GM23338 (cell line): ENCODE results near the gene MINPP1. TPM values are rescaled to one million over a fixed set of nuclear protein-coding genes. Genes with fewer than 3 reads are reported as not detected.

ENCODE experiments used
- ATAC-seq: fragments of 200-7000 bp; cut with Tn5 transposase; 3 replicates; pipeline ENCODE4 v1.9.1; 2020
- DNase-seq: peaks from one replicate; pipeline ENCODE4 v3.0.0-alpha.2; 2015; ENCODE audit warnings: low spot score
- H2AFZ ChIP-seq: fragments of 200-600 bp; sonication (generic); 2 replicates; pipeline ENCODE4 v1.8.0; 2016; ENCODE audit warnings: antibody characterized with exemption, mild to moderate bottlenecking, moderate library complexity
- H3F3A ChIP-seq: fragments of 200-600 bp; sonication (generic); replicated peaks from 2 replicates; pipeline ENCODE4 v1.8.0; 2017; ENCODE audit warnings: antibody characterized with exemption, mixed run types, low read depth
- H3K27ac ChIP-seq: fragments of 200-600 bp; sonication (generic); 2 replicates; pipeline ENCODE4 v1.6.1; 2016; ENCODE audit warnings: low read depth
- H3K27me3 ChIP-seq: fragments of 200-600 bp; sonication (generic); 2 replicates; pipeline ENCODE4 v1.8.0; 2016; ENCODE audit warnings: mild to moderate bottlenecking, mixed run types, moderate library complexity; ENCODE audit not compliant: insufficient read depth
- H3K36me3 ChIP-seq: fragments of 200-600 bp; sonication (generic); 2 replicates; pipeline ENCODE4 v1.8.0; 2016; ENCODE audit warnings: mild to moderate bottlenecking; ENCODE audit not compliant: insufficient read depth
- H3K4me1 ChIP-seq: fragments of 200-600 bp; sonication (generic); 2 replicates; pipeline ENCODE4 v1.8.0; 2016; ENCODE audit warnings: mild to moderate bottlenecking, moderate library complexity; ENCODE audit not compliant: insufficient read depth
- H3K4me2 ChIP-seq: fragments of 200-600 bp; sonication (generic); 2 replicates; pipeline ENCODE4 v1.7.1; 2017; ENCODE audit warnings: mixed run types
- H3K4me3 ChIP-seq: fragments of 200-600 bp; sonication (generic); 2 replicates; pipeline ENCODE4 v1.6.1; 2016; ENCODE audit warnings: mixed run types
- H3K79me2 ChIP-seq: fragments of 200-600 bp; sonication (generic); replicated peaks from 2 replicates; pipeline ENCODE4 v1.8.0; 2017; ENCODE audit warnings: mild to moderate bottlenecking; ENCODE audit not compliant: insufficient read depth
- H3K9me2 ChIP-seq: fragments of 200-600 bp; sonication (generic); 2 replicates; pipeline ENCODE4 v1.8.0; 2017; ENCODE audit not compliant: insufficient read depth
- H4K20me1 ChIP-seq: fragments of 200-600 bp; sonication (generic); replicated peaks from 2 replicates; pipeline ENCODE4 v1.8.0; 2017; ENCODE audit warnings: mild to moderate bottlenecking; ENCODE audit not compliant: insufficient read depth
- H3K27ac Mint-ChIP-seq: 2 replicates; pipeline ENCODE4 v1.8.0; 2020; ENCODE audit warnings: inconsistent platforms, mild to moderate bottlenecking, moderate library complexity, mixed read lengths
- H3K27me3 Mint-ChIP-seq: 3 replicates; pipeline ENCODE4 v1.8.0; 2022; ENCODE audit warnings: low read depth, mild to moderate bottlenecking, moderate library complexity, mixed read lengths, inconsistent platforms; ENCODE audit not compliant: insufficient read depth, poor library complexity
- H3K36me3 Mint-ChIP-seq: 3 replicates; pipeline ENCODE4 v1.8.0; 2021; ENCODE audit warnings: low read depth, mild to moderate bottlenecking, inconsistent platforms, moderate library complexity, mixed read lengths
- H3K4me1 Mint-ChIP-seq: 3 replicates; pipeline ENCODE4 v1.8.0; 2020; ENCODE audit warnings: mild to moderate bottlenecking, inconsistent platforms, mixed read lengths
- H3K4me3 Mint-ChIP-seq: 3 replicates; pipeline ENCODE4 v1.8.0; 2021; ENCODE audit warnings: moderate library complexity, mild to moderate bottlenecking, inconsistent platforms, mixed read lengths
- H3K9me3 Mint-ChIP-seq: 3 replicates; pipeline ENCODE4 v1.8.0; 2020; ENCODE audit warnings: moderate library complexity, mild to moderate bottlenecking, inconsistent platforms, mixed read lengths
- CREB1 ChIP-seq: fragments of 250-450 bp; sonication (Bioruptor Pico); IDR thresholded peaks from 2 replicates; pipeline ENCODE4 v1.5.0; 2020; ENCODE audit warnings: low read depth, mild to moderate bottlenecking, moderate library complexity
- EZH2phosphoT487 ChIP-seq: fragments of 200-600 bp; sonication (generic); IDR thresholded peaks from one replicate; pipeline ENCODE4 v1.8.1; 2018; ENCODE audit warnings: antibody characterized with exemption; ENCODE audit not compliant: unreplicated experiment
- JUNB ChIP-seq: IDR thresholded peaks from one replicate; pipeline ENCODE4 v1.6.1; 2016; ENCODE audit warnings: antibody characterized with exemption; ENCODE audit not compliant: unreplicated experiment
- POLR2AphosphoS5 ChIP-seq: IDR thresholded peaks from 2 replicates; pipeline ENCODE4 v1.6.1; 2016; ENCODE audit warnings: antibody characterized with exemption, low read depth
- STAT1 ChIP-seq: IDR thresholded peaks from one replicate; pipeline ENCODE4 v1.6.1; 2016; ENCODE audit warnings: antibody characterized with exemption; ENCODE audit not compliant: unreplicated experiment
- ZNF114 ChIP-seq: fragments of 250-450 bp; sonication (Bioruptor Pico); IDR thresholded peaks from 2 replicates; pipeline ENCODE4 v1.5.0; 2020; ENCODE audit warnings: mild to moderate bottlenecking, moderate library complexity
- ZNF331 ChIP-seq: fragments of 250-450 bp; sonication (Bioruptor Pico); IDR thresholded peaks from 2 replicates; pipeline ENCODE4 v1.5.0; 2020; ENCODE audit warnings: low read depth, mild to moderate bottlenecking, moderate library complexity
- polyA plus RNA-seq: library from polyadenylated mRNA; unstranded; fragments of >200 nt; fragmentation: Nextera tagmentation; extraction: Ambion mirVana; gene quantifications from 2 replicates; pipeline ENCODE4 v1.2.1, GENCODE V29; 2016
- total RNA-seq: library from RNA; depleted of rRNA; stranded (reverse); fragments of >200 nt; shearing (Covaris generic); gene quantifications from 2 replicates; pipeline ENCODE4 v1.2.3, GENCODE V29; 2014
- TF ChIP-seq, protein P1 (sequence below): fragments of 250-450 bp; sonication (Bioruptor Pico); IDR thresholded peaks from 2 replicates; pipeline ENCODE4 v1.5.0; 2020; ENCODE audit warnings: mild to moderate bottlenecking, moderate library complexity
- TF ChIP-seq, protein P2 (sequence below): IDR thresholded peaks from one replicate; pipeline ENCODE4 v1.6.1; 2018; ENCODE audit warnings: antibody characterized with exemption; ENCODE audit not compliant: unreplicated experiment

MINPP1 gene
- total and polyA plus RNA-seq, 2 experiments from 2014 or later = 27.0 to 39.3 TPM

DNA sequence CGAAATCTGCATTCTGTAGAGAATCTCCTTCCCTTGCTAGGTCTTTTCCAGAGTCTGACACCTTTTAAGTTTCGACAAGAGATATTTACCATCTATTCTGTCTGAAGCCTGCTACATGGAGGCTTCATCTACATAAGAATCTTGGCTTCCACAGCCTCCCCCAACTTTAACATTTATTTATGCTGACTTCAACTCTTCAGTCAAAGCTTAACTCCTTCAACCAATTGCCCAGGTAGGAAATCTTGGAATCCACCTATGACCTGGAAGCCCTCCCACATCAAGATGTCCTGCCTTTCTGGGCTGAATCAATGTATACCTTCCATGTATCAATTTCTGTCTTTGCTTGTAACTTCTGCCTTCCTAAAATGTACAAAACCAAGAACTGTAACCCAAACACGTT lies 54.7 kb downstream of the MINPP1 start:
- ATAC-seq (peak; percentile 60), DNase-seq (peak; percentile 42)
- Histone ChIP-seq H3K36me3 (no peaks in the 10 kb centered on the region), H3F3A (no peaks in the 10 kb centered on the region), H2AFZ (no peak overlapping the region), H3K4me3 (no peak overlapping the region), H3K4me2 (peak overlapping the region; percentile 53), H3K27me3 (no peaks in the 10 kb centered on the region), H4K20me1 (no peaks in the 10 kb centered on the region), H3K79me2 (no peaks in the 10 kb centered on the region), H3K9me2 (peaks cover 4% of the 10 kb centered on the region; the same call in 1 of the 2 replicates), H3K4me1 (peaks cover 19% of the 10 kb centered on the region), H3K27ac (peak overlapping the region; percentile 60)
- Mint-ChIP-seq H3K4me1 (peaks cover 17% of the 10 kb centered on the region), H3K27me3 (no peaks in the 10 kb centered on the region), H3K36me3 (peaks cover 19% of the 10 kb centered on the region), H3K9me3 (peaks cover 27% of the 10 kb centered on the region), H3K27ac (peak overlapping the region; percentile 39; the same call in 1 of the 2 replicates), H3K4me3 (peak overlapping the region; percentile 15; the same call in 2 of the 3 replicates)
- TF ChIP-seq ZNF114 (CRISPR knock-in tag) = no peak
- TF ChIP-seq, protein P1, sequence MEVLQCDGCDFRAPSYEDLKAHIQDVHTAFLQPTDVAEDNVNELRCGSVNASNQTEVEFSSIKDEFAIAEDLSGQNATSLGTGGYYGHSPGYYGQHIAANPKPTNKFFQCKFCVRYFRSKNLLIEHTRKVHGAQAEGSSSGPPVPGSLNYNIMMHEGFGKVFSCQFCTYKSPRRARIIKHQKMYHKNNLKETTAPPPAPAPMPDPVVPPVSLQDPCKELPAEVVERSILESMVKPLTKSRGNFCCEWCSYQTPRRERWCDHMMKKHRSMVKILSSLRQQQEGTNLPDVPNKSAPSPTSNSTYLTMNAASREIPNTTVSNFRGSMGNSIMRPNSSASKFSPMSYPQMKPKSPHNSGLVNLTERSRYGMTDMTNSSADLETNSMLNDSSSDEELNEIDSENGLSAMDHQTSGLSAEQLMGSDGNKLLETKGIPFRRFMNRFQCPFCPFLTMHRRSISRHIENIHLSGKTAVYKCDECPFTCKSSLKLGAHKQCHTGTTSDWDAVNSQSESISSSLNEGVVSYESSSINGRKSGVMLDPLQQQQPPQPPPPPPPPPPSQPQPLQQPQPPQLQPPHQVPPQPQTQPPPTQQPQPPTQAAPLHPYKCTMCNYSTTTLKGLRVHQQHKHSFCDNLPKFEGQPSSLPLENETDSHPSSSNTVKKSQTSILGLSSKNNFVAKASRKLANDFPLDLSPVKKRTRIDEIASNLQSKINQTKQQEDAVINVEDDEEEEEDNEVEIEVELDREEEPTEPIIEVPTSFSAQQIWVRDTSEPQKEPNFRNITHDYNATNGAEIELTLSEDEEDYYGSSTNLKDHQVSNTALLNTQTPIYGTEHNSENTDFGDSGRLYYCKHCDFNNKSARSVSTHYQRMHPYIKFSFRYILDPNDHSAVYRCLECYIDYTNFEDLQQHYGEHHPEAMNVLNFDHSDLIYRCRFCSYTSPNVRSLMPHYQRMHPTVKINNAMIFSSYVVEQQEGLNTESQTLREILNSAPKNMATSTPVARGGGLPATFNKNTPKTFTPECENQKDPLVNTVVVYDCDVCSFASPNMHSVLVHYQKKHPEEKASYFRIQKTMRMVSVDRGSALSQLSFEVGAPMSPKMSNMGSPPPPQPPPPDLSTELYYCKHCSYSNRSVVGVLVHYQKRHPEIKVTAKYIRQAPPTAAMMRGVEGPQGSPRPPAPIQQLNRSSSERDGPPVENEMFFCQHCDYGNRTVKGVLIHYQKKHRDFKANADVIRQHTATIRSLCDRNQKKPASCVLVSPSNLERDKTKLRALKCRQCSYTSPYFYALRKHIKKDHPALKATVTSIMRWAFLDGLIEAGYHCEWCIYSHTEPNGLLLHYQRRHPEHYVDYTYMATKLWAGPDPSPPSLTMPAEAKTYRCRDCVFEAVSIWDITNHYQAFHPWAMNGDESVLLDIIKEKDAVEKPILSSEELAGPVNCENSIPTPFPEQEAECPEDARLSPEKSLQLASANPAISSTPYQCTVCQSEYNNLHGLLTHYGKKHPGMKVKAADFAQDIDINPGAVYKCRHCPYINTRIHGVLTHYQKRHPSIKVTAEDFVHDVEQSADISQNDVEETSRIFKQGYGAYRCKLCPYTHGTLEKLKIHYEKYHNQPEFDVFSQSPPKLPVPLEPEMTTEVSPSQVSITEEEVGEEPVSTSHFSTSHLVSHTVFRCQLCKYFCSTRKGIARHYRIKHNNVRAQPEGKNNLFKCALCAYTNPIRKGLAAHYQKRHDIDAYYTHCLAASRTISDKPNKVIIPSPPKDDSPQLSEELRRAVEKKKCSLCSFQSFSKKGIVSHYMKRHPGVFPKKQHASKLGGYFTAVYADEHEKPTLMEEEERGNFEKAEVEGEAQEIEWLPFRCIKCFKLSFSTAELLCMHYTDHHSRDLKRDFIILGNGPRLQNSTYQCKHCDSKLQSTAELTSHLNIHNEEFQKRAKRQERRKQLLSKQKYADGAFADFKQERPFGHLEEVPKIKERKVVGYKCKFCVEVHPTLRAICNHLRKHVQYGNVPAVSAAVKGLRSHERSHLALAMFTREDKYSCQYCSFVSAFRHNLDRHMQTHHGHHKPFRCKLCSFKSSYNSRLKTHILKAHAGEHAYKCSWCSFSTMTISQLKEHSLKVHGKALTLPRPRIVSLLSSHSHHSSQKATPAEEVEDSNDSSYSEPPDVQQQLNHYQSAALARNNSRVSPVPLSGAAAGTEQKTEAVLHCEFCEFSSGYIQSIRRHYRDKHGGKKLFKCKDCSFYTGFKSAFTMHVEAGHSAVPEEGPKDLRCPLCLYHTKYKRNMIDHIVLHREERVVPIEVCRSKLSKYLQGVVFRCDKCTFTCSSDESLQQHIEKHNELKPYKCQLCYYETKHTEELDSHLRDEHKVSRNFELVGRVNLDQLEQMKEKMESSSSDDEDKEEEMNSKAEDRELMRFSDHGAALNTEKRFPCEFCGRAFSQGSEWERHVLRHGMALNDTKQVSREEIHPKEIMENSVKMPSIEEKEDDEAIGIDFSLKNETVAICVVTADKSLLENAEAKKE (CRISPR knock-in tag) = peak; percentile 59; the same call in 1 of the 2 replicates

DNA sequence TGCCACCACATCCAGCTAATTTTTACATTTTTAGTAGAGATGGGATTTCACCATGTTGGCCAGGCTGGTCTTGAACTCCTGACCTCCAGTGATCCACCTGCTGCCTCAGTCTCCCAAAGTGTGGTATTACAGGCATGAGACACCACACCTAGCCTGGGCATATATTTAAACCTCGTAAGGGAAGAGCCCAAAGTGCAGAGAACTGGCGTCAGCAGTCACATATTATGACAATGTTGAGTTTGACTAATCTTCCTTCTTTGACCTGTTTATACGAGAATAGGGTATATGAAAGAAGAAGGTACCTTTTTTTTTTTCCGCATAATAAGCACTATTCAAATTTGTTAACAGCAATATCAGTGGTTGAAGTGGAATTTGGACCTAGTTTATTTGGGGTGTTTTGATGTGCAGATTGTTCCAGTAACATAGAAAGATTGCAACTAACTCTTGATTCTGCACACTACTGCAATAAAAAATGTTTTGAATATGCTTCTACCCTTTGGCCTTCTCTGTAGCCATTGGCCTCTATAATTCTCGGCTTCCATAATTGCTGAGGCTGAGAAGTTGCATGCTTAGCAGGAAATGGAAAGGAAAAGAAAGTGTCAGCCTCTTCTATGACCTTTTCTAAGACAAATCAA lies 55.9 kb downstream of the MINPP1 start:
- Histone ChIP-seq H3K27me3 (no peaks in the 10 kb centered on the region), H3F3A (no peaks in the 10 kb centered on the region), H3K9me2 (peaks cover 10% of the 10 kb centered on the region; the same call in 1 of the 2 replicates), H3K36me3 (no peaks in the 10 kb centered on the region), H3K4me3 (no peak overlapping the region), H3K4me1 (peaks cover 19% of the 10 kb centered on the region), H2AFZ (no peak overlapping the region), H3K79me2 (no peaks in the 10 kb centered on the region), H3K4me2 (no peak overlapping the region), H3K27ac (no peak overlapping the region), H4K20me1 (no peaks in the 10 kb centered on the region)
- Mint-ChIP-seq H3K27me3 (peaks cover 1% of the 10 kb centered on the region), H3K36me3 (peaks cover 25% of the 10 kb centered on the region), H3K27ac (no peak overlapping the region), H3K9me3 (peaks cover 34% of the 10 kb centered on the region), H3K4me3 (no peak overlapping the region), H3K4me1 (peaks cover 17% of the 10 kb centered on the region)
- ATAC-seq (no peak), DNase-seq (no peak)
- TF ChIP-seq POLR2AphosphoS5 (no peak), JUNB (no peak), CREB1 (CRISPR knock-in tag) (no peak), STAT1 (no peak), ZNF331 (CRISPR knock-in tag) (no peak), EZH2phosphoT487 (no peak)
- TF ChIP-seq, protein P2, sequence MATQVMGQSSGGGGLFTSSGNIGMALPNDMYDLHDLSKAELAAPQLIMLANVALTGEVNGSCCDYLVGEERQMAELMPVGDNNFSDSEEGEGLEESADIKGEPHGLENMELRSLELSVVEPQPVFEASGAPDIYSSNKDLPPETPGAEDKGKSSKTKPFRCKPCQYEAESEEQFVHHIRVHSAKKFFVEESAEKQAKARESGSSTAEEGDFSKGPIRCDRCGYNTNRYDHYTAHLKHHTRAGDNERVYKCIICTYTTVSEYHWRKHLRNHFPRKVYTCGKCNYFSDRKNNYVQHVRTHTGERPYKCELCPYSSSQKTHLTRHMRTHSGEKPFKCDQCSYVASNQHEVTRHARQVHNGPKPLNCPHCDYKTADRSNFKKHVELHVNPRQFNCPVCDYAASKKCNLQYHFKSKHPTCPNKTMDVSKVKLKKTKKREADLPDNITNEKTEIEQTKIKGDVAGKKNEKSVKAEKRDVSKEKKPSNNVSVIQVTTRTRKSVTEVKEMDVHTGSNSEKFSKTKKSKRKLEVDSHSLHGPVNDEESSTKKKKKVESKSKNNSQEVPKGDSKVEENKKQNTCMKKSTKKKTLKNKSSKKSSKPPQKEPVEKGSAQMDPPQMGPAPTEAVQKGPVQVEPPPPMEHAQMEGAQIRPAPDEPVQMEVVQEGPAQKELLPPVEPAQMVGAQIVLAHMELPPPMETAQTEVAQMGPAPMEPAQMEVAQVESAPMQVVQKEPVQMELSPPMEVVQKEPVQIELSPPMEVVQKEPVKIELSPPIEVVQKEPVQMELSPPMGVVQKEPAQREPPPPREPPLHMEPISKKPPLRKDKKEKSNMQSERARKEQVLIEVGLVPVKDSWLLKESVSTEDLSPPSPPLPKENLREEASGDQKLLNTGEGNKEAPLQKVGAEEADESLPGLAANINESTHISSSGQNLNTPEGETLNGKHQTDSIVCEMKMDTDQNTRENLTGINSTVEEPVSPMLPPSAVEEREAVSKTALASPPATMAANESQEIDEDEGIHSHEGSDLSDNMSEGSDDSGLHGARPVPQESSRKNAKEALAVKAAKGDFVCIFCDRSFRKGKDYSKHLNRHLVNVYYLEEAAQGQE = no peak
